GM23338 (cell line): Measurements from ENCODE around the gene S100PBP. TPM values are rescaled to one million over a fixed set of nuclear protein-coding genes. Genes with fewer than 3 reads are reported as not detected.

Experiments
- ATAC-seq: fragments of 200-7000 bp; cut with Tn5 transposase; 3 replicates; pipeline ENCODE4 v1.9.1; 2020
- DNase-seq: peaks from one replicate; pipeline ENCODE4 v3.0.0-alpha.2; 2015; ENCODE audit warnings: low spot score
- H2AFZ ChIP-seq: fragments of 200-600 bp; sonication (generic); 2 replicates; pipeline ENCODE4 v1.8.0; 2016; ENCODE audit warnings: antibody characterized with exemption, mild to moderate bottlenecking, moderate library complexity
- H3F3A ChIP-seq: fragments of 200-600 bp; sonication (generic); replicated peaks from 2 replicates; pipeline ENCODE4 v1.8.0; 2017; ENCODE audit warnings: antibody characterized with exemption, mixed run types, low read depth
- H3K27ac ChIP-seq: fragments of 200-600 bp; sonication (generic); 2 replicates; pipeline ENCODE4 v1.6.1; 2016; ENCODE audit warnings: low read depth
- H3K27me3 ChIP-seq: fragments of 200-600 bp; sonication (generic); 2 replicates; pipeline ENCODE4 v1.8.0; 2016; ENCODE audit warnings: mild to moderate bottlenecking, mixed run types, moderate library complexity; ENCODE audit not compliant: insufficient read depth
- H3K36me3 ChIP-seq: fragments of 200-600 bp; sonication (generic); 2 replicates; pipeline ENCODE4 v1.8.0; 2016; ENCODE audit warnings: mild to moderate bottlenecking; ENCODE audit not compliant: insufficient read depth
- H3K4me1 ChIP-seq: fragments of 200-600 bp; sonication (generic); 2 replicates; pipeline ENCODE4 v1.8.0; 2016; ENCODE audit warnings: mild to moderate bottlenecking, moderate library complexity; ENCODE audit not compliant: insufficient read depth
- H3K4me2 ChIP-seq: fragments of 200-600 bp; sonication (generic); 2 replicates; pipeline ENCODE4 v1.7.1; 2017; ENCODE audit warnings: mixed run types
- H3K4me3 ChIP-seq: fragments of 200-600 bp; sonication (generic); 2 replicates; pipeline ENCODE4 v1.6.1; 2016; ENCODE audit warnings: mixed run types
- H3K79me2 ChIP-seq: fragments of 200-600 bp; sonication (generic); replicated peaks from 2 replicates; pipeline ENCODE4 v1.8.0; 2017; ENCODE audit warnings: mild to moderate bottlenecking; ENCODE audit not compliant: insufficient read depth
- H3K9me2 ChIP-seq: fragments of 200-600 bp; sonication (generic); 2 replicates; pipeline ENCODE4 v1.8.0; 2017; ENCODE audit not compliant: insufficient read depth
- H4K20me1 ChIP-seq: fragments of 200-600 bp; sonication (generic); replicated peaks from 2 replicates; pipeline ENCODE4 v1.8.0; 2017; ENCODE audit warnings: mild to moderate bottlenecking; ENCODE audit not compliant: insufficient read depth
- H3K27ac Mint-ChIP-seq: 2 replicates; pipeline ENCODE4 v1.8.0; 2020; ENCODE audit warnings: inconsistent platforms, mild to moderate bottlenecking, moderate library complexity, mixed read lengths
- H3K27me3 Mint-ChIP-seq: 3 replicates; pipeline ENCODE4 v1.8.0; 2022; ENCODE audit warnings: low read depth, mild to moderate bottlenecking, moderate library complexity, mixed read lengths, inconsistent platforms; ENCODE audit not compliant: insufficient read depth, poor library complexity
- H3K36me3 Mint-ChIP-seq: 3 replicates; pipeline ENCODE4 v1.8.0; 2021; ENCODE audit warnings: low read depth, mild to moderate bottlenecking, inconsistent platforms, moderate library complexity, mixed read lengths
- H3K4me1 Mint-ChIP-seq: 3 replicates; pipeline ENCODE4 v1.8.0; 2020; ENCODE audit warnings: mild to moderate bottlenecking, inconsistent platforms, mixed read lengths
- H3K4me3 Mint-ChIP-seq: 3 replicates; pipeline ENCODE4 v1.8.0; 2021; ENCODE audit warnings: moderate library complexity, mild to moderate bottlenecking, inconsistent platforms, mixed read lengths
- H3K9me3 Mint-ChIP-seq: 3 replicates; pipeline ENCODE4 v1.8.0; 2020; ENCODE audit warnings: moderate library complexity, mild to moderate bottlenecking, inconsistent platforms, mixed read lengths
- CREB1 ChIP-seq: fragments of 250-450 bp; sonication (Bioruptor Pico); IDR thresholded peaks from 2 replicates; pipeline ENCODE4 v1.5.0; 2020; ENCODE audit warnings: low read depth, mild to moderate bottlenecking, moderate library complexity
- CTCF ChIP-seq, 2 experiments: fragments of 200-600 bp in 1 of 2; sonication (generic) in 1 of 2; conservative IDR thresholded peaks; 2 replicates each; pipeline versions ENCODE4 v1.5.1 to v1.6.1; 2016 to 2017; ENCODE audit warnings: antibody characterized with exemption in 2 of 2, low read depth in 2 of 2, mild to moderate bottlenecking in 2 of 2, moderate library complexity in 1 of 2
- ETS1 ChIP-seq: IDR thresholded peaks from 2 replicates; pipeline ENCODE4 v1.6.1; 2016; ENCODE audit warnings: antibody characterized with exemption
- EZH2 ChIP-seq: fragments of 200-600 bp; sonication (generic); IDR thresholded peaks from one replicate; pipeline ENCODE4 v1.8.0; 2017; ENCODE audit warnings: antibody characterized with exemption, mild to moderate bottlenecking, low read depth; ENCODE audit not compliant: unreplicated experiment
- EZH2phosphoT487 ChIP-seq: fragments of 200-600 bp; sonication (generic); IDR thresholded peaks from one replicate; pipeline ENCODE4 v1.8.1; 2018; ENCODE audit warnings: antibody characterized with exemption; ENCODE audit not compliant: unreplicated experiment
- JUNB ChIP-seq: IDR thresholded peaks from one replicate; pipeline ENCODE4 v1.6.1; 2016; ENCODE audit warnings: antibody characterized with exemption; ENCODE audit not compliant: unreplicated experiment
- NANOG ChIP-seq: IDR thresholded peaks from 2 replicates; pipeline ENCODE4 v1.6.1; 2016; ENCODE audit warnings: antibody characterized with exemption, borderline replicate concordance
- POLR2AphosphoS5 ChIP-seq: IDR thresholded peaks from 2 replicates; pipeline ENCODE4 v1.6.1; 2016; ENCODE audit warnings: antibody characterized with exemption, low read depth
- REST ChIP-seq: IDR thresholded peaks from one replicate; pipeline ENCODE4 v1.6.1; 2018; ENCODE audit warnings: antibody characterized with exemption; ENCODE audit not compliant: unreplicated experiment
- STAT1 ChIP-seq: IDR thresholded peaks from one replicate; pipeline ENCODE4 v1.6.1; 2016; ENCODE audit warnings: antibody characterized with exemption; ENCODE audit not compliant: unreplicated experiment
- ZNF114 ChIP-seq: fragments of 250-450 bp; sonication (Bioruptor Pico); IDR thresholded peaks from 2 replicates; pipeline ENCODE4 v1.5.0; 2020; ENCODE audit warnings: mild to moderate bottlenecking, moderate library complexity
- ZNF331 ChIP-seq: fragments of 250-450 bp; sonication (Bioruptor Pico); IDR thresholded peaks from 2 replicates; pipeline ENCODE4 v1.5.0; 2020; ENCODE audit warnings: low read depth, mild to moderate bottlenecking, moderate library complexity
- ZNF462 ChIP-seq: fragments of 250-450 bp; sonication (Bioruptor Pico); IDR thresholded peaks from 2 replicates; pipeline ENCODE4 v1.5.0; 2020; ENCODE audit warnings: mild to moderate bottlenecking, moderate library complexity
- polyA plus RNA-seq: library from polyadenylated mRNA; unstranded; fragments of >200 nt; fragmentation: Nextera tagmentation; extraction: Ambion mirVana; gene quantifications from 2 replicates; pipeline ENCODE4 v1.2.1, GENCODE V29; 2016
- total RNA-seq: library from RNA; depleted of rRNA; stranded (reverse); fragments of >200 nt; shearing (Covaris generic); gene quantifications from 2 replicates; pipeline ENCODE4 v1.2.3, GENCODE V29; 2014

The S100PBP gene
- total and polyA plus RNA-seq, 2 experiments from 2014 or later, result 30.6 to 65.2 TPM

- Mint-ChIP-seq H3K4me1 (no peaks in the 10 kb centered on the region), H3K27ac (no peak overlapping the region)
These were observed 14.4 kb downstream of the S100PBP start for GRCh38 chr1:32831878-32832277.

More at GRCh38 chr1:32831878-32832277, 14.4 kb downstream of the S100PBP start:
- no peak for TF ChIP-seq REST
- no peak for TF ChIP-seq POLR2AphosphoS5
- no peak for TF ChIP-seq EZH2
- no peak for TF ChIP-seq NANOG
- no peak for TF ChIP-seq ZNF114 (CRISPR knock-in tag)
- no peak for TF ChIP-seq JUNB
- TF ChIP-seq ZNF462 (CRISPR knock-in tag), result no peak
- TF ChIP-seq EZH2phosphoT487, result no peak
- TF ChIP-seq ZNF331, result no peak
- TF ChIP-seq CTCF (conservative IDR thresholded peaks at IDR 0.05; ENCODE audit: low read depth in 2 of 2), result no peak
- TF ChIP-seq CREB1 (CRISPR knock-in tag), result no peak
- TF ChIP-seq ETS1, result no peak
- TF ChIP-seq STAT1, result no peak
- Histone ChIP-seq H3K4me2 (no peak overlapping the region), H3K27me3 (no peaks in the 10 kb centered on the region), H3K4me3 (no peak overlapping the region), H2AFZ (no peak overlapping the region), H3F3A (peaks cover 5% of the 10 kb centered on the region; the same call in 1 of the 2 replicates), H3K4me1 (no peaks in the 10 kb centered on the region), H3K9me2 (no peaks in the 10 kb centered on the region), H3K79me2 (no peaks in the 10 kb centered on the region), H3K27ac (no peak overlapping the region), H4K20me1 (peaks cover 5% of the 10 kb centered on the region; the same call in 1 of the 2 replicates), H3K36me3 (peaks cover 43% of the 10 kb centered on the region)
- H3K27me3 Mint-ChIP-seq, result no peaks in the 10 kb centered on the region
- no peak overlapping the region for H3K4me3 Mint-ChIP-seq
- no peak for DNase-seq
- ATAC-seq, result no peak
- no peaks in the 10 kb centered on the region for H3K9me3 Mint-ChIP-seq
- peaks cover 75% of the 10 kb centered on the region for H3K36me3 Mint-ChIP-seq
